NAMALWA (cell line): Measurements from ENCODE around the gene MIF4GD.
"Not testable (repeated sequence)": the region's sequence is repeated elsewhere in the genome, so short reads cannot be mapped to it uniquely, and the experiment has no call there.

ENCODE experiments used
- DNase-seq: peaks from one replicate; pipeline ENCODE4 v3.0.0-alpha.2; 2015; ENCODE audit warnings: low spot score

Gene MIF4GD

DNA sequence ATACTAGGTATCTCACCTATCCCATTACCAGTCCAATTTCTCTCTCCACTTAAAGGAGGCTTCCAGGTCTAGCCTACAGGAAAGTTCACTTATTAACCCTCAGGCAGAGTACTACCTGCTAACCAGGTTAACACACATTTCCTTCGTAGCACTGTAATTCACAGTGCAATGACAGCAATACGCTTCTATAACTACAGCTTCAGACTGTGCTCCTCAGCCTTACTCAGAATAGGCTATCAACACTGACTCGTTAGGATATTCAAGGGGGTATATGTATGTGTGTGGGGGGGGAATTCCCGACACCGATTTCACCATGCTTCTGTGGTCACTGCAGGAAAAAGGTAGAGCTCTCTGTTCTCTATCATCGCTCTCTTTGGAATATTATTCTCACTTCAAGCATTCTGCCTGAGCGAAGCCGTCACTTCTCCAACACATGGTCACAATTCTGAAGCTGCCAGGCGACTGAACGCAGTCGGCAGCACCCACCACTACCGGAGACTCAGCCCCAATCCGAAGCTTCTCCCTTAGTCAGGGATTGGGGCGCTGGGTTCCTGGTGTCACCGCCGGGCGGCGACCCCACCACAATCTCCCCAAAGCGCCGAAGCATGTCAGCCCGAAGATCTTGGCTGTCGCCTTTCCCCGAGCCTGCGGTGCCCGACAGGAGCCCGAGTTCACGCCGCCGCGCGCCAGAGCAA lies 10.2 kb downstream of the MIF4GD start:
- peak; percentile 30 for DNase-seq

GRCh38 chr17:75257228-75257627 lies 13.8 kb downstream of the MIF4GD start:
- not testable (repeated sequence) for DNase-seq

DNA sequence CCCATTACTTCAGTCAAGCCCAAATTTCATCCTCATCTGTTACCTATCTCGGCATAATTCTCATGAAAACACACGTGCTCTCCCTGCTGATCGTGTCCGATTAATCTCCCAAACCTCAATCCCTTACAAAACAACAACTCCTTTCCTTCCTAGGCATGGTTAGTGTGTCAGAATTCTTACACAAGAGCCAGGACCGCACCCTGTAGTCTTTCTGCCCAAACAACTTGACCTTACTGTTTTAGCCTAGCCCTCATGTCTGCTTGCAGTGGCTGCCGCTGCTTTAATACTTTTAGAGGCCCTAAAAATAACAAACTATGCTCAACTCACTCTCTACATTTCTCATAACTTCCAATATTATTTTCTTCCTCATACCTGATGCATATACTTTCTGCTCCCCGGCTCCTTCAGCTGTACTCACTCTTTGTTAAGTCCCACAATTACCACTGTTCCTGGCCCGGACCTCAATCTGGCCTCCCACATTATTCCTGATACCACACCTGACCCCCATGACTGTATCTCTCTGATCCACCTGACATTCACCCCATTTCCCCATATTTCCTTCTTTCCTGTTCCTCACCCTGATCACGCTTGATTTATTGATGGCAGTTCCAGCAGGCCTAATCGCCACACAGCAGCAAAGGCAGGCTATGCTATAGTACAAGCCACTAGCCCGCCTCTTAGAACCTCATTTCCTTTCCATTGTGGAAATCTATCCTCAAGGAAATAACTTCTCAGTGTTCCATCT lies 14.9 kb downstream of the MIF4GD start:
- DNase-seq = not testable (repeated sequence)

DNA sequence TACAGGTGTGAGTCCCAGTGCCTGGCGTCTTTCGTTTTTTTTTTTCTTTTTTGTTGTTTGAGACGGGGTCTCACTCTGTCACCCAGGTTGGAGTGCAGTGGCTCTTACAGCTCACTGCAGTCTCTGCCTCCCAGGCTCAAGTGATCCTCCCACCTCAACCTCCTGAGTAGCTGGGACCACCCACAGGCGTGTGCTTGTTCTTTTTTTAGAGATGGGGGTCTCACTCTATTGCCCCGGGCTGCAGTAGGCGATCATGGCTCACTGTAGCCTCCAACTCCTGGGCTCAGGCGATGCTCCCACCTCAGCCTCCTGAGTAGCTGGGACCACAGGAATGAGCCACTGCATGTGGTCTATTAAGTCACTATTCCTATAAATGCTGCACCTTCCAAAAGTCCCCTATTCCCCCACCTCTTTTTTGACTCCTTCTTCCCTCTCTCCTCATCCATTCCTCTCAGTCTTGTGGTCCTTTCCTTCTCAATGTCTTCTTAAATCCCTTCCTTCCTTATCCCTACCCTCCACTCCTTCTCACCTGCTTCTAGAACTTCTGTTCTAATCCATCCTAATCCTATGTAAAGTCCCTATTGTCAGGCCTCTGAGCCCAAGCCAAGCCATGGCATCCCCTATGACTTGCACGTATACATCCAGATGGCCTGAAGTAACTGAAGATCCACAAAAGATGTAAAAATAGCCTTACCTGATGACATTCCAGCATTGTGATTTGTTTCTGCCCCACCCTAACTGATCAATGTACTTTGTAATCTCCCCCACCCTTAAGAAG lies 18.8 kb downstream of the MIF4GD start:
- DNase-seq = no peak

- DNase-seq = no peak
Observed at GRCh38 chr17:75250009-75250471, 21.0 kb downstream of the MIF4GD start.

GRCh38 chr17:75249564-75249963 lies 21.5 kb downstream of the MIF4GD start:
- no peak for DNase-seq

- DNase-seq = no peak
Observed at GRCh38 chr17:75246404-75246803, 24.6 kb downstream of the MIF4GD start.

DNA sequence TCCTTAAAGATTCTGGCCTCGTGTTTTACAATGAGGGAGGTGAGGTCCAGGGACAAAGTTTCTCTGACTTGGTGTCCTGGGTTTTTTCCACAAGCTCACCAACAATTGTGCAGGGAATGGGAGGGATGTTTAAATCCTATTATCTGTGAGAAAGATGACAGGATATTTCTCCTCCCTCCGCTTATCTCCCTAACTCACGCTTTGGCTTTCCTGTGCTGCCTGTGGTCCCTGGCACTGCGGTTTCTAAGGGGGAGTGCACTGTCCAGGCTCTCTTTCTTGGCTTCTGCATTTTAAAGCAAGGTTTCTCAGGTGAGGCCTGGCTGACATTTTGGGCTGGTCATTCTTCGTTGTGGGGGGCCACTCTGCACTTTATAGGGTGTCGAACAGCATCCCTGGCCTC lies 26.0 kb downstream of the MIF4GD start:
- no peak for DNase-seq

DNA sequence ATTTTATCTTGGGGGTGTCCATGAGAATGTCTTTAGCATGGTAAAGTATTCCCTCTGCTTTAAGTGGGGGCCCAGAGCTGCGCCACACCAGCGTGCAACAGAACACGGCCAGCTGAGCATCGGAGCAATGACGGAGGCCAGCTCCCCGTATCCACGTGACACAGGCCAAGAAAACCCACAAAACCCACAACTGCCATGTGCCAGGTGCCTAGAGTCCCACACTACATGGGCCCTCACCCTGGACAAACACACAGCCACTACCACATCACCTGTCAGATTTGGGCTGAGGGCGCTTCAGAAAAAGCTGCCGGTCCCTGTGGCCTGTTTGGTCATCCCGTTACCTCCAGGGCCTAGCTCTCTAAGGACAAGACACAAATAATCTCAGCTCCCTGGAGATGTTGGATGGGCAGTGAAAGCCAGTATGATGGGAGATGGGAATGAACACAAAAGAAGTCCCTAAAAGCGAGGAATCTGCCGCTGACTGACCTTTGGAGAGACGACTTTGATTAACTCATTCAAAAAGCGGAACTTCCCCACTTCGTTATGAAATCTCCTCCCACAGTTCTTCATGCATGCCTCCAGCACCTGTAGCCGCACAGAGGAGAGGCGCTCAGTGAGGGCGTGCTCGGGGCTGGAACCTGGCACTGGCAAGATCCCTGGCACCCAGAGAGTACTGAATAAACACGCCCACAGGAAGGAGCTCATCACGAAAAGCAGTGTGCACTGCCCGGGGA lies 26.7 kb downstream of the MIF4GD start:
- DNase-seq = peak; percentile 74

DNA sequence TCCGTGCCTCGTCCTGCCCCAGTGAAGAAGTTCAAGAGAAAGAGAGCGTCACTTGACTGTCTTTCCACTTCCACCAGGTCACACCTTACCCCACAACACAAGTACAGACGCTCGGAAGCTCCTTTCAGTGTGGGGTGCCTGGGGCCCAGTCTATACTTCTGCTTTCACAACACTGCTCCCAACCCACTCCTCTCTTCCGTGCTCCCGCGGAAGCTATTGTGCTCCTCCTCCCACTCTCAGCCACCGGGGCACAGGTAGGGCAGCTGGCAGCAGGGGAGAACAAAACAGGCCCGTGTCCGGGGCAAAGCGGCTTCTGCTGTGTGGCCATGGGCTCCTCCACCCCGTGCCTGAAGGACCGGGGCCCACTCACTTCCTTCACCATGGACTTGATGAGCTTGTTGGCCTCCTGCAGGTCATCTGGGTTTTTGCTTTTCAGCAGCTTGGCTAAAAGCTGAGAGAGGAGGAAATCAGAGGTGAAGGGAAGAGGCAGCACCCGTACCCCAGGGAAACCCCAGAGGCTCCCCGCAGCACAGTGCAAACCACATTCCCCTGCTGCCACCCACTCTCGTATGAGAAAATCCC lies 28.5 kb downstream of the MIF4GD start:
- DNase-seq = no peak

DNA sequence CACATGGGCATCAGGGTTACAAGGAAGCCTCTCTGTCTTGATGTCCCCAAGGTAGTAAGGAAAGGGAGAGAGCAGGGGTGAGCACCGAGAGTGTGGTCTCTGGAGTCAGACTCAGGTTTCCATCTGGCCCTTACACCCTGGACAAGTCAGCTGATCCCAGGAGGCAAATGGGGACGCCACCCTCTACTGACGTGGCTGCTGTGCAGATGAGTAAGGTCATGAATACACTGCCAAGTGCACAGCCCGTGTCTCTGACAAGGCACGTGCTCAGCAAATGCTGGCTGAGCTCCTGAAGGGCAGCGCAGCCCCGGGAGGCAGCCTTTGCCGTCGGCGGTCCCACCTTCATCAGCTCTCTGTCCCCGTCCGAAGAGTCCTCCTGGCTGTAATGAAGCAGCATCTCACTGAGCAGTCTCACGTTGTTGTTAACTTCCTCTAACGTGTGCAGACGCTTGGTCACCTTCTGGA lies 29.0 kb downstream of the MIF4GD start:
- no peak for DNase-seq

GRCh38 chr17:75241502-75241901 lies 29.5 kb downstream of the MIF4GD start:
- DNase-seq = no peak

DNA sequence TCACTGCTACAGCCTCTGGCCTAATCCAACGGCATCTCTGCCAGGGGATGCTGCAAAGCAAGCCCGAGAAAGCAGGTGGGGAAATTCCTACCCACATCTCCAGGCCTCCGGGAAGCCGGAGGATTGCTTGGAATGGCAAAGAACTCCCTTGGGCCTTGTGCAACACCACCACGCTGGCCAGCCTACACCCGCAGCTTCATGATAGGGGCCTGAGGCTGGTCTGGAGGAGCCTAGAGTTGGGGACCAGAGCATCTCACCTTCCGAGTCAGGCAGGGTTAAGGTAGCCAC lies 29.9 kb downstream of the MIF4GD start:
- no peak for DNase-seq

- DNase-seq = peak; percentile 76
Observed at GRCh38 chr17:75240394-75241142, 30.5 kb downstream of the MIF4GD start.

DNA sequence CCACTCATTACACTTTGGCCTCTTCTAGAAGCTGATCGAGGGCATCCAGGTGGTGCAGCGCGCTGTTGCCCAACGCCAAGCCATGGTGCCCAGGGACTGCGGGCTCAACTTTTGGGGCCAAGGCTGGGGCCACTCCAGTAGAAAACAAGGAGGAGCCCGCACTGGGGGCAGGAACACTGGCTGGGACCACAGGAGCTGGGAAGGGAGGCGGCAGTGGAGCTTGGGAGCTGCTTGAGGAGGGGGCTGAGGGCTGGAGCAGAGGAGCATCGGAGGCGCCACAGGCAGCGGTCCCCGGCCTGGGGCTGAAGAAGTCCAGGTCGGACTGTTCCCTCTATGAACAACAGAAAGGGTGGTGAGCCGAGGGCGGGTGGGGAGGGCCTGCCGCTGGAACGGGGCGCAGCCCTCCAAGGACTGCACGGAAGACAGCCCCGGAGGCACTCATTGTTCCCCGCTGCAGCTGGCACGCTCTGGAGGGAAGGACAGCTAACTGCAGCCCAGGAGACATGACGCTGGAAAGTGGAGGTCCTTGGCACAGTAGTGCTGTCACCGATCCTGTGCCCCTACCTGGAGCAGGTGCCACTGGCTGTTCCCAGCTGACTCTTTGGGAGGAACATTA lies 31.1 kb downstream of the MIF4GD start:
- no peak for DNase-seq

GRCh38 chr17:75239214-75239613 lies 31.8 kb downstream of the MIF4GD start:
- DNase-seq = no peak

GRCh38 chr17:75238684-75239191 lies 32.3 kb downstream of the MIF4GD start:
- peak; percentile 84 for DNase-seq

DNA sequence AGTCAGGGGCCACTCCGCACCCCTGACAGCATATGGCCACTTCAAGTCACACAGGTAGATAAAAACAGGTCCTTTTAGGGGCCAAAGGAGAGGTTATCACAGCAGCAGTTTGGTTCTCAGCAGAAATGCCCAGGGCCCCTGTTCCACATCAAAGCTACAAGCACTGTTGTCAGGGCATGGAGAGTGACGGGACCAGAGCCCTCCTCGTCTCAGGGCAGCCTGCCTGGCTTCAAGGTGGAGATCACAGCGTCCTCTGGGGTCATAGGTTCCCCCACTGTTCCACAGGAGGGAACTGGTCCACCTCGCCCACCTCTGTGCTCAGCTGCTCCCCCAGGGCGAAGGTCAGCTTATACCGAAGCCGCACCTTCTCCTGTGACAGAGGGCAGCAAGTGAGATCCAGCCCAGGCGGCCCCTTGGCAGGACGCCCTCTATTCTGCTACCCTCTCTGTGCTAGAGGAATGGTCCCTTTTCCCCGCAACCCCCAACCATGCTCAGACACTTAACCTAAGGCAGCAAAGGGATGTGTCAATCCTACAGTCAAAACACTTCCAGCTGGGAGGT lies 32.9 kb downstream of the MIF4GD start:
- no peak for DNase-seq

GRCh38 chr17:75237100-75238014 lies 33.7 kb downstream of the MIF4GD start:
- no peak for DNase-seq
